Measurements from ENCODE around the gene LRIG2. TPM values are rescaled to one million over a fixed set of nuclear protein-coding genes. Genes with fewer than 3 reads are reported as not detected.

Gene LRIG2
- total and polyA plus RNA-seq, 2 donors (not counting 3 experiments of a cell fraction or from before 2014, with no cell fraction given), result 8.4 to 20.1 TPM

DNA sequence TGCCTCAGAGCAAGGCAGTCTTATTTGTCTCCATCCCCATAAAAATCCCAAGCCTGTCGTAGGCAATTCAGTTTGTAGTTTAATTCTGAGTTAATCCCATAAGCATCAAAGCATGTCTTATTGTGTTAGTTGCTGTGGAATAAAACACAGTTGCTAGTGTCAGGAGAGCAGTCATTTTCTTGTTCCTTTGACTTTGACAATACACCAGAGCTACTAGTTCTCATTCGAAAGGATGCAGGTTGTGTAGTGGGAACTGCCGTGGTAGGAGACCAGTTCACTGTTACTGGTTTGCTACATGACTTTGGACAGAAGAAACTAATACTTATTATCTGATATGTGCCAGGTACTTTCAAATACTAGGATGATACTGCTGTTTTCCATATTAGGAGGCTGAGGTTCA lies 23.5 kb downstream of the LRIG2 start:
- H3K9me3 ChIP-seq (replicated peaks; ENCODE audit: control insufficient read depth, insufficient read depth, low read length), result no peaks in the 10 kb centered on the region
- H3K9ac ChIP-seq (replicated peaks; ENCODE audit: extremely low read depth, insufficient read depth, low read length), result no peak overlapping the region
- ChIA-PET CTCF (interaction anchor here (0.9 to 2.9 kb wide), 2 partner anchors 23 to 382 kb away, joined by 3 to 10 read pairs; partner anchors contain the start of genes LRIG2 and PPM1J), POLR2A (no interaction called here)
- intact Hi-C loops (cut with micrococcal nuclease) (no loop called here), dilution Hi-C loops (cut with MboI; ENCODE audit: extremely low pct_ligation_motif_present, low sequenced_read_pairs) (no loop called here)
- no peak overlapping the region for H2AFZ ChIP-seq (ENCODE audit: low read depth, low read length)
- H3K27me3 ChIP-seq (ENCODE audit: control insufficient read depth in 2 of 2, insufficient read depth in 2 of 2, low read length in 2 of 2), result no peaks in the 10 kb centered on the region
- peaks cover 12 to 33% of the 10 kb centered on the region in 2 experiments for H3K36me3 ChIP-seq (ENCODE audit: control insufficient read depth in 2 of 2, extremely low read depth in 1 of 2, insufficient read depth in 2 of 2, low read length in 2 of 2)
- no TSS peak for BruUV-seq (replicated peaks)
- no peak overlapping the region for H3K27ac ChIP-seq (ENCODE audit: insufficient read depth, low read depth, low read length)
- H3K79me2 ChIP-seq (ENCODE audit: control insufficient read depth, insufficient read depth, low read length), result peaks cover 3% of the 10 kb centered on the region
- peak; percentile 31 for FAIRE-seq
- no peak for DNase-seq (ENCODE audit: low read depth, low spot score)
- TF ChIP-seq POLR2AphosphoS5 (IDR thresholded peaks at IDR 0.05; ENCODE audit: insufficient read depth, low read depth, low read length) (no peak), GATA2 (IDR thresholded peaks at IDR 0.05; ENCODE audit: insufficient read depth, insufficient read length, low read depth, low read length) (no peak), MYC (IDR thresholded peaks at IDR 0.05; ENCODE audit: low read depth, low read length) (no peak), EZH2 (IDR thresholded peaks at IDR 0.05; ENCODE audit: borderline replicate concordance, low read depth, low read length, severe bottlenecking) (no peak)
- TF ChIP-seq, protein P1, sequence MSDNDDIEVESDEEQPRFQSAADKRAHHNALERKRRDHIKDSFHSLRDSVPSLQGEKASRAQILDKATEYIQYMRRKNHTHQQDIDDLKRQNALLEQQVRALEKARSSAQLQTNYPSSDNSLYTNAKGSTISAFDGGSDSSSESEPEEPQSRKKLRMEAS (IDR thresholded peaks at IDR 0.05; ENCODE audit: insufficient read depth, insufficient read length), result no peak
- no peak overlapping the region for H3K4me3 ChIP-seq (replicated peaks in 1 of 3; ENCODE audit: insufficient read depth in 1 of 3, low read depth in 1 of 3, low read length in 3 of 3)
- peaks cover 3% of the 10 kb centered on the region for H4K20me1 ChIP-seq (replicated peaks; ENCODE audit: control insufficient read depth, extremely low read depth, insufficient read depth, low read length)
- no peak overlapping the region for H3K4me2 ChIP-seq (ENCODE audit: insufficient read depth, low read length)
- H3K4me1 ChIP-seq (ENCODE audit: control insufficient read depth, extremely low read depth, insufficient read depth, low read length), result no peaks in the 10 kb centered on the region
- H3K9me1 ChIP-seq (replicated peaks; ENCODE audit: control insufficient read depth, extremely low read depth, insufficient read depth, low read length), result no peaks in the 10 kb centered on the region

DNA sequence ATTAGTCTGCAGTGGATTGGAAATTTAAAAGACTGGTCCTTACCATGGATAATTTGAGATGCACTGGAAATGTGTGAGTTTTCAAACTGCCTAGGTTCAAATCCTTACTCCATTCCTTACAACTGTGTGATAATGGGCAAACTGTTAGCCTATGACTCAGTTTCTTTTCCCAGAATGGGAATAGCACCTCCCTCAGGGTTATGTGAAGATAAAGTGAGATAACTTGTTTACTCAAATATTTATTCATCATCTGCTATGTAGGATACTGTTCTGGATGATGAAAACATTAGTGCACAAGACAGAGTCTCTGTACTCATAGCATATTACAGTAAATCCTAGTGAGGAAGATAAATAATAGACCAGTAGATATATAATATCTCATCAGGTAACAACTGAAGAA lies 28.6 kb downstream of the LRIG2 start:
- H4K20me1 ChIP-seq (replicated peaks; ENCODE audit: control insufficient read depth, extremely low read depth, insufficient read depth, low read length), result peaks cover 3% of the 10 kb centered on the region
- no peak overlapping the region for H3K9ac ChIP-seq (replicated peaks; ENCODE audit: extremely low read depth, insufficient read depth, low read length)
- no peaks in the 10 kb centered on the region for H3K27me3 ChIP-seq (ENCODE audit: control insufficient read depth in 2 of 2, insufficient read depth in 2 of 2, low read length in 2 of 2)
- no peaks in the 10 kb centered on the region for H3K9me3 ChIP-seq (replicated peaks; ENCODE audit: control insufficient read depth, insufficient read depth, low read length)
- ChIA-PET CTCF (no interaction called here), POLR2A (no interaction called here)
- H3K79me2 ChIP-seq (ENCODE audit: control insufficient read depth, insufficient read depth, low read length), result no peaks in the 10 kb centered on the region
- intact Hi-C loops (cut with micrococcal nuclease) (no loop called here), dilution Hi-C loops (cut with MboI; ENCODE audit: extremely low pct_ligation_motif_present, low sequenced_read_pairs) (no loop called here)
- TF ChIP-seq EZH2 (IDR thresholded peaks at IDR 0.05; ENCODE audit: borderline replicate concordance, low read depth, low read length, severe bottlenecking) (no peak), POLR2AphosphoS5 (IDR thresholded peaks at IDR 0.05; ENCODE audit: insufficient read depth, low read depth, low read length) (no peak), GATA2 (IDR thresholded peaks at IDR 0.05; ENCODE audit: insufficient read depth, insufficient read length, low read depth, low read length) (no peak), POLR2A (IDR thresholded peaks at IDR 0.05; ENCODE audit: low read depth, low read length) (no peak), MYC (IDR thresholded peaks at IDR 0.05; ENCODE audit: low read depth, low read length) (no peak), FOS (IDR thresholded peaks at IDR 0.05; ENCODE audit: borderline replicate concordance, insufficient read depth, low read length) (no peak)
- TF ChIP-seq, protein P1 (IDR thresholded peaks at IDR 0.05; ENCODE audit: insufficient read depth, insufficient read length), result no peak
- H3K27ac ChIP-seq (ENCODE audit: insufficient read depth, low read depth, low read length), result no peak overlapping the region
- H2AFZ ChIP-seq (ENCODE audit: low read depth, low read length), result no peak overlapping the region
- FAIRE-seq, result no peak
- BruUV-seq (replicated peaks), result no TSS peak
- no peaks in the 10 kb centered on the region for H3K9me1 ChIP-seq (replicated peaks; ENCODE audit: control insufficient read depth, extremely low read depth, insufficient read depth, low read length)
- H3K4me3 ChIP-seq (replicated peaks in 1 of 3; ENCODE audit: insufficient read depth in 1 of 3, low read depth in 1 of 3, low read length in 3 of 3), result no peak overlapping the region
- DNase-seq (ENCODE audit: low read depth, low spot score), result no peak
- no peaks in the 10 kb centered on the region for H3K4me1 ChIP-seq (ENCODE audit: control insufficient read depth, extremely low read depth, insufficient read depth, low read length)
- H3K36me3 ChIP-seq (ENCODE audit: control insufficient read depth in 2 of 2, extremely low read depth in 1 of 2, insufficient read depth in 2 of 2, low read length in 2 of 2), result peaks cover 11 to 40% of the 10 kb centered on the region in 2 experiments
- H3K4me2 ChIP-seq (ENCODE audit: insufficient read depth, low read length), result no peak overlapping the region
